Psoas muscle (tissue), 8 donors: Measurements from ENCODE around the gene TMEM147. TPM values are rescaled to one million over a fixed set of nuclear protein-coding genes. Genes with fewer than 3 reads are reported as not detected.

Experiments used
- ATAC-seq, 4 donors: fragments of 200-7000 bp; cut with Tn5 transposase; one replicate each; pipeline ENCODE4 v1.9.1; 2020; ENCODE audit warnings: moderate library complexity in 3 of 4, mild to moderate bottlenecking in 2 of 4
- DNase-seq, 2 donors: peaks; one replicate each; pipeline ENCODE4 v3.0.0-alpha.2; 2020
- H3K27ac ChIP-seq: fragments of 200-600 bp; one replicate; pipeline ENCODE4 v1.8.0; 2022
- H3K27me3 ChIP-seq, 3 donors: fragments of 200-600 bp in 1 of 3; one replicate each; pipeline versions ENCODE4 v1.6.1 to v1.8.0; 2013 to 2022; ENCODE audit warnings: low read length in 2 of 3, mild to moderate bottlenecking in 2 of 3, moderate library complexity in 1 of 3; ENCODE audit not compliant: insufficient read depth in 3 of 3
- H3K36me3 ChIP-seq, 2 donors: fragments of 200-600 bp in 1 of 2; one replicate each; pipeline versions ENCODE4 v1.6.1 to v1.8.0; 2013 to 2022; ENCODE audit warnings: low read depth in 1 of 2, mild to moderate bottlenecking in 1 of 2, moderate library complexity in 1 of 2; ENCODE audit not compliant: insufficient read depth in 1 of 2
- H3K4me1 ChIP-seq: fragments of 200-600 bp; one replicate; pipeline ENCODE4 v1.8.0; 2022
- H3K4me3 ChIP-seq: fragments of 200-600 bp; one replicate; pipeline ENCODE4 v1.8.0; 2022; ENCODE audit warnings: mild to moderate bottlenecking
- H3K9me3 ChIP-seq: fragments of 200-600 bp; one replicate; pipeline ENCODE4 v1.8.0; 2022
- WGBS, 3 donors: extraction: QIAGEN DNeasy Blood & Tissue Kit; methylation state at CpG; one replicate each; pipeline versions ENCODE4 v1.1.6 to v1.1.7; 2013; 5-methylcytosine and 5-hydroxymethylcytosine counted together
- intact Hi-C, 2 donors: fragments of 100-400 bp; cut with DNase I; formaldehyde crosslinking; loops; one replicate each; pipeline versions ENCODE4 v1.11.0 to v1.14.2; 2022
- polyA plus RNA-seq, 3 donors: library from polyadenylated mRNA; stranded (reverse); fragments of 200-250 nt; gene quantifications; one replicate each; pipeline ENCODE4 v1.2.3, GENCODE V29; 2013
- total RNA-seq, 4 donors: library from RNA; stranded (reverse); fragmentation: NEBNext Ultra II Directional in 2 of 4; extraction: Animal tissue kit (Norgen Biotek cat#: 25700) in 2 of 4; gene quantifications; one replicate each; pipeline versions ENCODE4 v1.2.1 to v1.2.4, GENCODE V29; 2021 to 2023
- TF ChIP-seq, protein P1 (sequence below): fragments of 200-600 bp; IDR thresholded peaks from one replicate; pipeline ENCODE4 v1.8.0; 2022; ENCODE audit warnings: antibody characterized with exemption
- donor health status: healthy with polysubstance abuse.
- donor health status: DM: no; HTN: no; CAD: no; lungs with moderate emphysema.
- donor health status: Bipolar disorder and iron deficiency.
- donor health status: healthy.
- donor health status: DM: yes; HTN: yes; CAD: no.
- donor health status: DM: no; HTN: no; CAD: no.
- donor health status: DM: no; HTN: no; CAD: no.
- donor health status: DM: yes; HTN: yes; CAD: no.

Gene TMEM147
- total and polyA plus RNA-seq, 7 donors, result 77.1 to 245 (median 103) TPM

DNA sequence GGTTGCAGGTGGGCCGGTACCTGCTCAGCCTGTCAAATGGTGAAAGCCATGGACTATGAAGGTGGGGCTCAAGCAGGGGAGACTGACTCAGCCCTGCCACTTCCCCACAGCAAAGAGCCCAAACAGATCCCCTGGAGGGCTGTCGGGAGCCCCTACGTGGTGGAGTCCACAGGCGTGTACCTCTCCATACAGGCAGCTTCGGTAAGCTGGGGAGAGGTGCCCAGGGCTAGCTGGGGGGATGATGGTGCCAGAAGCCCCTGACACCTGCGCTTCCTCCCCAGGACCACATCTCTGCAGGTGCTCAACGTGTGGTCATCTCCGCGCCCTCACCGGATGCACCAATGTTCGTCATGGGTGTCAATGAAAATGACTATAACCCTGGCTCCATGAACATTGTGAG is 3.2 kb upstream of the TMEM147 start:
- H3K36me3 ChIP-seq, result peaks cover 0 to 8% of the 10 kb centered on the region in 2 donors
- DNase-seq, result no peak
- ATAC-seq, result no peak
- WGBS, 3 donors, result 93 to 94% (median 94%) methylated on average over 11 of the region's 11 CpGs
- peaks cover 22% of the 10 kb centered on the region for H3K4me1 ChIP-seq
- no peak overlapping the region for H3K27ac ChIP-seq
- TF ChIP-seq, protein P1, sequence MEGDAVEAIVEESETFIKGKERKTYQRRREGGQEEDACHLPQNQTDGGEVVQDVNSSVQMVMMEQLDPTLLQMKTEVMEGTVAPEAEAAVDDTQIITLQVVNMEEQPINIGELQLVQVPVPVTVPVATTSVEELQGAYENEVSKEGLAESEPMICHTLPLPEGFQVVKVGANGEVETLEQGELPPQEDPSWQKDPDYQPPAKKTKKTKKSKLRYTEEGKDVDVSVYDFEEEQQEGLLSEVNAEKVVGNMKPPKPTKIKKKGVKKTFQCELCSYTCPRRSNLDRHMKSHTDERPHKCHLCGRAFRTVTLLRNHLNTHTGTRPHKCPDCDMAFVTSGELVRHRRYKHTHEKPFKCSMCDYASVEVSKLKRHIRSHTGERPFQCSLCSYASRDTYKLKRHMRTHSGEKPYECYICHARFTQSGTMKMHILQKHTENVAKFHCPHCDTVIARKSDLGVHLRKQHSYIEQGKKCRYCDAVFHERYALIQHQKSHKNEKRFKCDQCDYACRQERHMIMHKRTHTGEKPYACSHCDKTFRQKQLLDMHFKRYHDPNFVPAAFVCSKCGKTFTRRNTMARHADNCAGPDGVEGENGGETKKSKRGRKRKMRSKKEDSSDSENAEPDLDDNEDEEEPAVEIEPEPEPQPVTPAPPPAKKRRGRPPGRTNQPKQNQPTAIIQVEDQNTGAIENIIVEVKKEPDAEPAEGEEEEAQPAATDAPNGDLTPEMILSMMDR, result no peak
- no peak overlapping the region for H3K4me3 ChIP-seq
- intact Hi-C loops, result loop anchor here in 1 of 2 donors (5.0 to 10.0 kb wide), 2 partner anchors 70 to 393 kb away; partner anchors contain the start of genes HAUS5 and LRFN3
- H3K9me3 ChIP-seq, result no peaks in the 10 kb centered on the region
- no peaks in the 10 kb centered on the region for H3K27me3 ChIP-seq

DNA sequence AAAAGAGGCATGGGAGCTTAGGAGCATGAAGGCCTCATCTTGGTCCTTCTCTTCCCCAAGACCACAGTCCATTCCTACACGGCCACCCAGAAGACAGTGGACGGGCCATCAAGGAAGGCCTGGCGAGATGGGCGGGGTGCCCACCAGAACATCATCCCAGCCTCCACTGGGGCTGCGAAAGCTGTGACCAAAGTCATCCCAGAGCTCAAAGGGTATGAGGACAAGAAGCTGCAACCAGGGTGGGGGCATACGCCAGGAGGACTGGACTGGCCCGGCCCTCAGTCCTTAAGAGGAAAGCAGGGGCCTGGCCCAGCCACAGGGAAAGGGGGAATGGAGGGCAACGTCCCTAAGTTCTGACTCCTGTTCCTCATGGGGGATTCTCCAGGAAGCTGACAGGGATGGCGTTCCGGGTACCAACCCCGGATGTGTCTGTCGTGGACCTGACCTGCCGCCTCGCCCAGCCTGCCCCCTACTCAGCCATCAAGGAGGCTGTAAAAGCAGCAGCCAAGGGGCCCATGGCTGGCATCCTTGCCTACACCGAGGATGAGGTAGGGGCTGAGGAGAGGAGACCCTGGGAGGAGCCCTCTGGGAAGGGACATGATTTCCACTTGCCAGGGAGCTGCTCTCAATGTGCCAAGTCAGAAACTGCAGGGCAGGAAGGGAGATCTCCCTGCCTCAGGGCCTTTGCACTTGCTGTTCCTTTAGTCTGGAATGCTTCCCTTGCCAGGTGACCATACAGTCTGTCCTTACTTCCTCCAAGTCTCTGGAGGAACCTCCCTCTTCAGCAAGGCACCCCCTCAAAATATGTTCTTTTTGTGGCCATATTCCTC is 1.9 kb upstream of the TMEM147 start:
- Histone ChIP-seq H3K36me3 (peaks cover 0 to 19% of the 10 kb centered on the region in 2 donors), H3K27ac (no peak overlapping the region), H3K27me3 (no peaks in the 10 kb centered on the region), H3K9me3 (no peaks in the 10 kb centered on the region), H3K4me3 (peak overlapping the region; percentile 79), H3K4me1 (peaks cover 27% of the 10 kb centered on the region)
- WGBS, 3 donors, result 92 to 96% (median 93%) methylated on average over 15 of the region's 15 CpGs
- TF ChIP-seq, protein P1, result no peak
- no peak for ATAC-seq
- intact Hi-C loops, result loop anchor here (2.0 to 10.0 kb wide), 3 partner anchors 69 to 391 kb away; partner anchors contain the start of genes HAUS5 (in 1 of the 2), LRFN3 (in 1 of the 2) and RBM42 (in 1 of the 2)
- DNase-seq, result no peak

DNA sequence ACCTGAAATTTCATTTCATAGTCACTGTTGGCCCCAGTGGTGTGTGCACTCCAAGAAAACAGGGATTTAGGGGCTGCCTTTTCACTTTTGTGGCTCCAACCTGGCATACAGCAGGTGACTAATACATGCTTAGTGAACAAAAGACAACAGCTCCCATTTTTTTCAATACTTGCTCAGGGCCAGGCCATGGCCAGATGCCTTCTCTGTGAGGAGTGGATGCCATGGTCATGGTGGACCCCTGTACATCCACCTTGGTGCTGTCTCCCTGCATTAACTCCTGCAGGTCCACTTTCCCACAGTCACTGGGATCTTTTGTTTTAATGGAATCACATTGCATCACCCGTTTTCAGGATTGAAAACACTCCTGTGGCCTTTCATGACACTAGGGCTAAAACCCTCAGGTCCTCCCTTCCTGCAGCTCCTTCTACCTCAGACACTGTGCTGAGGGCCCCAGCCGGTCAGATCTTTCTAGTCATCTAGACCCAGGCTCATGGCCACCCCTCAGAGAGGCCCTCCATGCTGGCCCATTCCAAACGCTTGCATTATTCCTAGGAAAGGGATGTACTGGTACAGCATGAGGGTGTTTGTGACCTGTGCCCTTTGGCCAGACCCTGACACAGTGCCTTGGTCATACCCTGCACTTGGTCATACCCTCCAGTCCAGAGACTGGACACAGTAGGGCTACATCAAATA is 1.2 kb upstream of the TMEM147 start:
- Histone ChIP-seq H3K4me1 (peaks cover 27% of the 10 kb centered on the region), H3K9me3 (no peaks in the 10 kb centered on the region), H3K36me3 (peaks cover 0 to 19% of the 10 kb centered on the region in 2 donors), H3K27ac (peak overlapping the region; percentile 90), H3K27me3 (no peaks in the 10 kb centered on the region), H3K4me3 (peak overlapping the region; percentile 79)
- intact Hi-C loops, result loop anchor here (2.0 to 10.0 kb wide), 3 partner anchors 68 to 391 kb away; partner anchors contain the start of genes HAUS5 (in 1 of the 2), LRFN3 (in 1 of the 2) and RBM42 (in 1 of the 2)
- TF ChIP-seq, protein P1, result no peak
- ATAC-seq (no peak), DNase-seq (no peak)
- WGBS, 3 donors, result 68 to 80% (median 75%) methylated on average over 3 of the region's 3 CpGs

- intact Hi-C loops, result loop anchor here (2.0 to 10.0 kb wide), 4 partner anchors 83 to 389 kb away; partner anchors contain the start of genes COX6B1 (in 1 of the 2), KMT2B (in 1 of the 2), LRFN3 (in 1 of the 2) and RBM42 (in 1 of the 2)
- WGBS, 3 donors, result 3% methylated on average over 24 to 27 of the region's 27 CpGs
Measured at GRCh38 chr19:35545855-35546381, 492 bp downstream of the TMEM147 start.

More at GRCh38 chr19:35545855-35546381, 492 bp downstream of the TMEM147 start:
- Histone ChIP-seq H3K36me3 (peaks cover 0 to 19% of the 10 kb centered on the region in 2 donors), H3K4me3 (peak overlapping the region; percentile 79), H3K27me3 (no peaks in the 10 kb centered on the region), H3K27ac (peak overlapping the region; percentile 90), H3K4me1 (peaks cover 27% of the 10 kb centered on the region), H3K9me3 (no peaks in the 10 kb centered on the region)
- DNase-seq (peak; percentile 47 to 60), ATAC-seq (peak; percentile 18 to 51 (median 44))
- TF ChIP-seq, protein P1, result no peak
